NCI-H2196 (cell line): ENCODE data around the gene SERPINA5.
"Not testable (repeated sequence)": the region's sequence is repeated elsewhere in the genome, so short reads cannot be mapped to it uniquely, and the experiment has no call there.

ENCODE experiments used
- DNase-seq: peaks from one replicate; lab custom pipeline; 2025; ENCODE audit not compliant: unreplicated experiment; lab: John Stamatoyannopoulos, UW

The SERPINA5 gene

GRCh38 chr14:94573475-94574277 is 7.5 kb upstream of the SERPINA5 start:
- DNase-seq = no peak

GRCh38 chr14:94574336-94574735 is 6.9 kb upstream of the SERPINA5 start:
- no peak for DNase-seq

- no peak for DNase-seq
Measured at GRCh38 chr14:94575730-94576585, 5.3 kb upstream of the SERPINA5 start.

GRCh38 chr14:94577472-94577871 is 3.8 kb upstream of the SERPINA5 start:
- DNase-seq = not testable (repeated sequence)

- DNase-seq = no peak
Measured at GRCh38 chr14:94578712-94579111, 2.5 kb upstream of the SERPINA5 start.

GRCh38 chr14:94582199-94582750 is 1.0 kb downstream of the SERPINA5 start:
- no peak for DNase-seq

- no peak for DNase-seq
Measured at GRCh38 chr14:94582851-94583250, 1.6 kb downstream of the SERPINA5 start.

GRCh38 chr14:94583557-94583956 is 2.3 kb downstream of the SERPINA5 start:
- DNase-seq = no peak

- no peak for DNase-seq
Measured at GRCh38 chr14:94584591-94585280, 3.5 kb downstream of the SERPINA5 start.

- no peak for DNase-seq
Measured at GRCh38 chr14:94586635-94587034, 5.4 kb downstream of the SERPINA5 start.

- no peak for DNase-seq
Measured at GRCh38 chr14:94588311-94588710, 7.1 kb downstream of the SERPINA5 start.

- no peak for DNase-seq
Measured at GRCh38 chr14:94591073-94591472, 9.8 kb downstream of the SERPINA5 start.

GRCh38 chr14:94591871-94592270 is 10.6 kb downstream of the SERPINA5 start:
- DNase-seq = no peak

GRCh38 chr14:94592457-94592856 is 11.2 kb downstream of the SERPINA5 start:
- DNase-seq = no peak

GRCh38 chr14:94593376-94593748 is 12.1 kb downstream of the SERPINA5 start:
- DNase-seq = no peak

- no peak for DNase-seq
Measured at GRCh38 chr14:94593749-94594431, 12.7 kb downstream of the SERPINA5 start.

- no peak for DNase-seq
Measured at GRCh38 chr14:94594441-94594840, 13.2 kb downstream of the SERPINA5 start.

GRCh38 chr14:94595912-94596311 is 14.7 kb downstream of the SERPINA5 start:
- DNase-seq = no peak

- no peak for DNase-seq
Measured at GRCh38 chr14:94596361-94596760, 15.1 kb downstream of the SERPINA5 start.

- no peak for DNase-seq
Measured at GRCh38 chr14:94597788-94598187, 16.6 kb downstream of the SERPINA5 start.

- no peak for DNase-seq
Measured at GRCh38 chr14:94598506-94598815, 17.2 kb downstream of the SERPINA5 start.
